ENCODE data around the gene TMEM273. TPM values are rescaled to one million over a fixed set of nuclear protein-coding genes. Genes with fewer than 3 reads are reported as not detected.

Gene TMEM273
- total RNA-seq, 4 donors from 2014 or later: 0.76 to 20.6 (median 7.1) TPM

DNA sequence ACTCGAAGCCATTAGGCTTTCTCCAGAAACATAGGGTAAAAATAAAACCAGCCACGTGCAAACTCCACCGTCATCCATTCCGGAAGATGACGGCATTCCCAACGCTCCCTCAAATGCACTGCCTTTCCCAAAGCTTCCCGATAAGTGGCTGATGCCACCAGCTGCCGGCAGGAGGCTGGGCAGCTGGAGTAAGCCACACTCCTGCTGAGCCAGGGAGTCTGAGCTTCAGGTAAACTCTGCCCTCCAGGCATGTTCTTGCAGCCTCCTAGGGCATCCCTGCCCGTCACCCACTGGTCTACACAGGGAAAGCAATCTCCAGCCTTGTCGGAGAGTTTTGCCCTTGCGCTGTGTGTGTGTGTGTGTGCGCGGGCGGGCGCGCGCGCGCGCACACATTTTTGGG lies 40.5 kb upstream of the TMEM273 start:
- no peak for TF ChIP-seq POLR2A (IDR thresholded peaks at IDR 0.05)
- TF ChIP-seq, protein P1, sequence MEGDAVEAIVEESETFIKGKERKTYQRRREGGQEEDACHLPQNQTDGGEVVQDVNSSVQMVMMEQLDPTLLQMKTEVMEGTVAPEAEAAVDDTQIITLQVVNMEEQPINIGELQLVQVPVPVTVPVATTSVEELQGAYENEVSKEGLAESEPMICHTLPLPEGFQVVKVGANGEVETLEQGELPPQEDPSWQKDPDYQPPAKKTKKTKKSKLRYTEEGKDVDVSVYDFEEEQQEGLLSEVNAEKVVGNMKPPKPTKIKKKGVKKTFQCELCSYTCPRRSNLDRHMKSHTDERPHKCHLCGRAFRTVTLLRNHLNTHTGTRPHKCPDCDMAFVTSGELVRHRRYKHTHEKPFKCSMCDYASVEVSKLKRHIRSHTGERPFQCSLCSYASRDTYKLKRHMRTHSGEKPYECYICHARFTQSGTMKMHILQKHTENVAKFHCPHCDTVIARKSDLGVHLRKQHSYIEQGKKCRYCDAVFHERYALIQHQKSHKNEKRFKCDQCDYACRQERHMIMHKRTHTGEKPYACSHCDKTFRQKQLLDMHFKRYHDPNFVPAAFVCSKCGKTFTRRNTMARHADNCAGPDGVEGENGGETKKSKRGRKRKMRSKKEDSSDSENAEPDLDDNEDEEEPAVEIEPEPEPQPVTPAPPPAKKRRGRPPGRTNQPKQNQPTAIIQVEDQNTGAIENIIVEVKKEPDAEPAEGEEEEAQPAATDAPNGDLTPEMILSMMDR (IDR thresholded peaks at IDR 0.05): no peak
- 62 to 79% methylated on average over 3 to 6 of the region's 20 CpGs for WGBS, 2 donors

DNA sequence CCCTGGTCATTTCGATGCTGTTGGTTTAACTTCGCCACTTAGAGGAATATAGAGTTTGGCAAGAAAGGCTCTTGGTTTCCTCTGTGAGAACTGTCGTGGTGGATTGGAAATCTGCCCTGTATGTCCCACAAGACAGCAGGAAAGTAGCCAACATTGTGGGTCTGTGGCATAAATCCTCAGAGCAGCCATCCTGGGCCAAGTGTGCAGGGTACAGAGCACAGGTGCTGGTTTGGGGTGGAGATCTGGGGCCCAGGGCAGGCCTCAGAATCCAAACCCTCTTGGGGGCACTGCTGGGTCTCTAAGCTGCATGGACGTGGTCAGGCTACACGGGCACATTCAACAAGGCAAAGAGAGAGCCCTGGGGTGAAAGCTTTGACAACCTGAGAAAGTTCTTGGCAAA lies 39.2 kb upstream of the TMEM273 start:
- 73 to 97% methylated on average over 3 to 4 of the region's 5 CpGs for WGBS, 2 donors
- H3K27ac ChIP-seq: no peak overlapping the region
- H3K36me3 ChIP-seq: no peaks in the 10 kb centered on the region
- no peaks in the 10 kb centered on the region for H3K9me3 ChIP-seq
- TF ChIP-seq, protein P1 (IDR thresholded peaks at IDR 0.05): no peak
- no peak for TF ChIP-seq POLR2A (IDR thresholded peaks at IDR 0.05)
- no peak for DNase-seq
- H3K4me3 ChIP-seq: no peak overlapping the region
- no peaks in the 10 kb centered on the region for H3K27me3 ChIP-seq
- H3K4me1 ChIP-seq: no peaks in the 10 kb centered on the region
- intact Hi-C loops (cut with DNase I): no loop called here

More for the DNA sequence above, 40.5 kb upstream of the TMEM273 start:
- H3K4me3 ChIP-seq: no peak overlapping the region
- no peaks in the 10 kb centered on the region for H3K9me3 ChIP-seq
- H3K27ac ChIP-seq: no peak overlapping the region
- no peaks in the 10 kb centered on the region for H3K4me1 ChIP-seq
- no peak for DNase-seq
- intact Hi-C loops (cut with DNase I): no loop called here
- no peaks in the 10 kb centered on the region for H3K36me3 ChIP-seq
- no peaks in the 10 kb centered on the region for H3K27me3 ChIP-seq

DNA sequence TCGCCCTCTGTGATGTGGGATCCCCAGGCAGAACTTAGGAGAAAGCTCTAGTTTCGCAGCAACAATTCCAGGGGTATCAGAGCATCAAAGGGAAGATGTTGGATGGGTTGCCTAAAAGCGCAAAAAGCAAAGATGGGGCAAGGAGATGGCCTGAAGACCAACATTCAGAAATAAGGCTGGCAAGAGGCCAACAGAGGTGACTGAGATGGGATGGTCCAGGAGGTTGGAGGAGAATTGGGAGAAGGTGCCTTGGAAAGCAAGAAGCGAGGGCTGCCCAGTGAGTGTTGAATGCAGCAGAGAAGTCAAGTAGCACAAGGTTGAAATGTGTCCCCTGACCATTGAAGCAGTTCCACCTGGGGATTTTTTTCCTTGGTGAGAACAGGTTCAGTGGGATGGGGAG lies 38.4 kb upstream of the TMEM273 start:
- TF ChIP-seq POLR2A (IDR thresholded peaks at IDR 0.05): no peak
- TF ChIP-seq, protein P1 (IDR thresholded peaks at IDR 0.05): no peak
- H3K36me3 ChIP-seq: no peaks in the 10 kb centered on the region
- no peaks in the 10 kb centered on the region for H3K4me1 ChIP-seq
- DNase-seq: no peak
- H3K27ac ChIP-seq: no peak overlapping the region
- WGBS, 2 donors: 72 to 74% methylated on average over 4 of the region's 4 CpGs
- intact Hi-C loops (cut with DNase I): no loop called here
- no peaks in the 10 kb centered on the region for H3K9me3 ChIP-seq
- no peaks in the 10 kb centered on the region for H3K27me3 ChIP-seq
- no peak overlapping the region for H3K4me3 ChIP-seq

DNA sequence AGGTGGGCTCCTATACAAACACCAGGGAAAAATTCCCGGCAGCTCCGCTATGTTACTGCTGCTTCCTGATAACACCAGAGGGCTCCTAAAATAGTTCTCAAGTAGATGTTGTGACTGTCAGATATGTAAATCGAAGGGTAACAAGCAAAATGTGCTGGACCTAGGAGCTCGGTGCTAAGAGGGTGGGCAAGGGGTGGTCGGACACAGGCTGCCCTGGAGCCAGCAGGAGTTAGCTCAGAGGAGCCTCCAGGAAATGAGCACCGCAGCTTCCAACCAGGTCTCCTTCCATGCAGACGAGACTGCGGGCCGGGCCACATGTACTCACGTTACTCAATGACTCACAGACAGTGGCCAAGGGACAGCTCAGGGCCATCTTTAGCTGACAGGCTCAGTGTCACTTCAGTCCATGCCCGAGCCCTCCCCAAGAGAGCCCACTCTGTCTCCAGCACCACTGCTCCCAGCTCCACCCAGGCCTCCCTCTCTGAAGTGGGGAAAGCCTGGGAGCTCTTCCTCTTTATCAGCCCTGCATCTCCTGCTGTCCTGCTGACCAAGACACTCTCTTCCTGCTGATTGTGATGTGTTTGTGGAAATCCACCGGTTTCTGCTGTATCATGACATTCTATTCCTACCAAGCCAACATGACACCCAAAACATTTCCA lies 37.2 kb upstream of the TMEM273 start:
- no peak for DNase-seq
- no peak overlapping the region for H3K4me3 ChIP-seq
- TF ChIP-seq, protein P1 (IDR thresholded peaks at IDR 0.05): no peak
- no peak for TF ChIP-seq POLR2A (IDR thresholded peaks at IDR 0.05)
- intact Hi-C loops (cut with DNase I): no loop called here
- no peaks in the 10 kb centered on the region for H3K27me3 ChIP-seq
- no peaks in the 10 kb centered on the region for H3K36me3 ChIP-seq
- 64 to 78% methylated on average over 6 to 9 of the region's 12 CpGs for WGBS, 2 donors
- no peak overlapping the region for H3K27ac ChIP-seq
- H3K4me1 ChIP-seq: no peaks in the 10 kb centered on the region
- H3K9me3 ChIP-seq: no peaks in the 10 kb centered on the region

DNA sequence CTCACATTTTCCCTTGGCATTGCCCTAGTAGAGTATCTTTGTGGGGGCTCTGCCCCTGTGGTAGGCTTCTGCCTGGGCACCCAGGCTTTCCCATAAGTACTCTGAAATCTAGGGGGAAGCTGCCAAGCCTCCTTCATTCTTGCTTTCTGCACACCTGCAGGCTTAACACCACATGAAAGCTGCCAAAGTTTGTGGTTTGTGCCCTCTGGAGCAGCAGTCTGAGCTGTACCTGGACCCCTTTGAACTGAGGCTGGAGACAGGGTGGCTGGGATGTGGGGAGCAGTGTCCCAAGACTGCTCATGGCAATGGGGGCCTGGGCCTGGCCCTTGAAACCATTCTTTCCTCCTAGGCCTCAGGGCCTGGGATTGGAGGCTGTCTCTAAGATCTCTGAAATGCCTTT lies 35.0 kb upstream of the TMEM273 start:
- H3K27ac ChIP-seq: no peak overlapping the region
- no peak overlapping the region for H3K4me3 ChIP-seq
- no peaks in the 10 kb centered on the region for H3K36me3 ChIP-seq
- no peaks in the 10 kb centered on the region for H3K4me1 ChIP-seq
- intact Hi-C loops (cut with DNase I): no loop called here
- TF ChIP-seq, protein P1 (IDR thresholded peaks at IDR 0.05): no peak
- no peak for TF ChIP-seq POLR2A (IDR thresholded peaks at IDR 0.05)
- no peak for DNase-seq
- H3K9me3 ChIP-seq: no peaks in the 10 kb centered on the region
- no peaks in the 10 kb centered on the region for H3K27me3 ChIP-seq

Data from esophagus squamous epithelium (tissue), 5 donors.